C4-2B (cell line): ENCODE data around the gene ITGB1.

Source experiments
- ZFX ChIP-seq: fragments of 450-650 bp; IDR thresholded peaks from 2 replicates; pipeline ENCODE4 v1.6.1; 2017
- TF ChIP-seq, protein P1 (sequence below): fragments of 450-650 bp; conservative IDR thresholded peaks from 2 replicates; pipeline ENCODE4 v1.5.1; 2017; ENCODE audit warnings: mild to moderate bottlenecking

DNA sequence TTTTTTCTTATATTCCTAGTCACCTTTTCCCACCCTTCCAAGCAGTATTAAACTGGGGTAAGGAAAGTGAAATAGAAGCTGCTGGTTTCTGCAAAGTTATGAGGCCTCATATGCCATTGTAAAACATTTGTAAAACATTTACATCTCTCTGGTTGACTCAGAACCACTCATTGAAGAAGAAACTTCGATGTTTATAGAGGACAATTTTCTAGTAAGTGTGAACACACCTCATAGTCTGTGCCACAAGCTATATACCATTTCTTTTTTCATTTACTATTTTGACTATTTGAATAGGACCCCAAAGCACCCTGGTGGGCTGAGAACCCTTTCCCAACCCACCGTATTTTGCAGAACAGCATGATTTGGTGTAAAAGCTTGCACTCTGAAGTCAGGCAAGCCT lies 12.9 kb upstream of the ITGB1 start:
- TF ChIP-seq, protein P1, sequence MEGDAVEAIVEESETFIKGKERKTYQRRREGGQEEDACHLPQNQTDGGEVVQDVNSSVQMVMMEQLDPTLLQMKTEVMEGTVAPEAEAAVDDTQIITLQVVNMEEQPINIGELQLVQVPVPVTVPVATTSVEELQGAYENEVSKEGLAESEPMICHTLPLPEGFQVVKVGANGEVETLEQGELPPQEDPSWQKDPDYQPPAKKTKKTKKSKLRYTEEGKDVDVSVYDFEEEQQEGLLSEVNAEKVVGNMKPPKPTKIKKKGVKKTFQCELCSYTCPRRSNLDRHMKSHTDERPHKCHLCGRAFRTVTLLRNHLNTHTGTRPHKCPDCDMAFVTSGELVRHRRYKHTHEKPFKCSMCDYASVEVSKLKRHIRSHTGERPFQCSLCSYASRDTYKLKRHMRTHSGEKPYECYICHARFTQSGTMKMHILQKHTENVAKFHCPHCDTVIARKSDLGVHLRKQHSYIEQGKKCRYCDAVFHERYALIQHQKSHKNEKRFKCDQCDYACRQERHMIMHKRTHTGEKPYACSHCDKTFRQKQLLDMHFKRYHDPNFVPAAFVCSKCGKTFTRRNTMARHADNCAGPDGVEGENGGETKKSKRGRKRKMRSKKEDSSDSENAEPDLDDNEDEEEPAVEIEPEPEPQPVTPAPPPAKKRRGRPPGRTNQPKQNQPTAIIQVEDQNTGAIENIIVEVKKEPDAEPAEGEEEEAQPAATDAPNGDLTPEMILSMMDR = no peak
- TF ChIP-seq ZFX = no peak
